HG03442 (cell line): Measurements from ENCODE around the gene ARID3A.

Source experiments
- ATAC-seq: cut with Tn5 transposase; IDR thresholded peaks from one replicate; pipeline ENCODE4 v1.9.1; 2021; ENCODE audit warnings: mild to moderate bottlenecking, moderate library complexity; ENCODE audit not compliant: unreplicated experiment

ARID3A gene

GRCh38 chr19:928471-929202, 2.8 kb downstream of the ARID3A start:
- no peak for ATAC-seq

DNA sequence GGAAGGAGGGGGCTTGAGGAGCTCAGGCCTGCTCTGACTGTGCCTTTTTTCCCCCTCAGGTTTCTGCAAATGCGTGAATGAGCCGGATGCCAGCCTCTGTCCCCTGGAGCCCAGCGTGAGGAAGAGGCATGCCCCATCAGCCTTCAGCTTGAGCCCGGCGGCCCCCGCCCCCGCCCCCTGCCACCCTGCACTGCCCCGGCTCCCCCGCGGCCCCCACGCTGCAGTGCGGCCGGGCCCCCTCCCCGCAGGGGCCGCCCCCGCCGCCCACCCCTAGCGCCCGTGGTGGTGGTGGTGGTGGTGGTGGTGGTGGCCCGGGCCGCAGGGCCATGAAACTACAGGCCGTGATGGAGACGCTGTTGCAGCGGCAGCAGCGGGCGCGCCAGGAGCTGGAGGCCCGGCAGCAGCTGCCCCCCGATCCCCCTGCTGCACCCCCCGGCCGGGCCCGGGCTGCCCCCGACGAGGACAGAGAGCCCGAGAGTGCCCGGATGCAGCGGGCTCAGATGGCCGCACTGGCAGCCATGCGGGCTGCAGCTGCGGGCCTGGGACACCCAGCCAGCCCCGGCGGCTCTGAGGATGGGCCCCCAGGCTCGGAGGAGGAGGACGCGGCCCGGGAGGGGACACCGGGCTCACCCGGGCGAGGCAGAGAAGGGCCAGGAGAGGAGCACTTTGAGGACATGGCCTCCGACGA, 3.5 kb downstream of the ARID3A start:
- no peak for ATAC-seq

DNA sequence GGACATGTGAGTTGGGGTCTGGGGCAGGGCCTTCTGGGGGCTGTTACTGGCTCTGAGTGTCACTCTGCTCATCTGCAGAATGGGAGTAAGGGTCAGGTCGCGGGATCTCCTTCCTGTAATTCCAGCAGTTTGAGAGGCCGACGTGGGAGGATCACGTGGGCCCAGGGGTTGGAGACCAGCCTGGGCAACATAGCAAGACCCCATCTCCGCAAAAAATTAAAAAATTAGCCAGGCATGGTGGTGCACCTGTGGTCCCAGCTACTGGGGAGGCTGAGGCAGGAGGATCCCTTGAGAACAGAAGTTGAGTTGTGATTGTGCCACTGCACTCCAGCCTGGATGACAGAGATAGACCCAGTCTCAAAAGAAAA, 4.0 kb downstream of the ARID3A start:
- ATAC-seq, result no peak

DNA sequence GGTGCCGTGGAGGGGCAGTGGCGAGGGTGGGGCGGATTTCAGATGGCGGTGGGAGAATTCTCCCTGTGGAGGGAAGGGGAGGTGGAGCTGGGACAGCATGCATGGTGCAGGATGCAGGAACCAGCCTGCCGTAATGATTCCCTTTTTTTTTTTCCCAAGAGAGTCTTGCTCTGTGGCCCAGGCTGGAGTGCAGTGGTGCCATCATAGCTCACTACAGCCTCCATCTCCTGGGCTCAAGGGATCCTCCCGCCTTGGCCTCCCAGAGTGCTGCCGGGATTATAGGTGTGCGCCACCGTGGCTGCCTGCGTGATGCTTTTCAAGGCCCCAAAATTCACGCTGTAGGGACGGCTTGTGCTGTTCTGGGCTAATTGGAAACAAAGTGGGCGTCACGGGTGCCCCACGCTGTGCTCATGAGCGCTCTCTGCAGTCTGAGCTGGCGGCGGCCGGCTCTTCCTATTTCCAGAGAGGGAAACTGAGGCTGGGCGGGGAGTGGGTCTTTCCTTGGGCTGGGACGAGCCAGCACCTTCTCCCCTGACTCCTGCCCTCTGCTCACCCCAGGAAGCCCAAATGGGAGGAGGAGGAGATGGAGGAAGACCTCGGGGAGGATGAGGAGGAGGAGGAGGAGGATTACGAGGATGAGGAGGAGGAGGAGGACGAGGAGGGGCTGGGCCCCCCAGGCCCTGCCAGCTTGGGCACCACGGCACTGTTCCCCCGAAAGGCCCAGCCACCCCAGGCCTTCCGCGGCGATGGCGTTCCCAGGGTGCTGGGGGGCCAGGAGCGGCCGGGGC, 6.2 kb downstream of the ARID3A start:
- ATAC-seq, result no peak

DNA sequence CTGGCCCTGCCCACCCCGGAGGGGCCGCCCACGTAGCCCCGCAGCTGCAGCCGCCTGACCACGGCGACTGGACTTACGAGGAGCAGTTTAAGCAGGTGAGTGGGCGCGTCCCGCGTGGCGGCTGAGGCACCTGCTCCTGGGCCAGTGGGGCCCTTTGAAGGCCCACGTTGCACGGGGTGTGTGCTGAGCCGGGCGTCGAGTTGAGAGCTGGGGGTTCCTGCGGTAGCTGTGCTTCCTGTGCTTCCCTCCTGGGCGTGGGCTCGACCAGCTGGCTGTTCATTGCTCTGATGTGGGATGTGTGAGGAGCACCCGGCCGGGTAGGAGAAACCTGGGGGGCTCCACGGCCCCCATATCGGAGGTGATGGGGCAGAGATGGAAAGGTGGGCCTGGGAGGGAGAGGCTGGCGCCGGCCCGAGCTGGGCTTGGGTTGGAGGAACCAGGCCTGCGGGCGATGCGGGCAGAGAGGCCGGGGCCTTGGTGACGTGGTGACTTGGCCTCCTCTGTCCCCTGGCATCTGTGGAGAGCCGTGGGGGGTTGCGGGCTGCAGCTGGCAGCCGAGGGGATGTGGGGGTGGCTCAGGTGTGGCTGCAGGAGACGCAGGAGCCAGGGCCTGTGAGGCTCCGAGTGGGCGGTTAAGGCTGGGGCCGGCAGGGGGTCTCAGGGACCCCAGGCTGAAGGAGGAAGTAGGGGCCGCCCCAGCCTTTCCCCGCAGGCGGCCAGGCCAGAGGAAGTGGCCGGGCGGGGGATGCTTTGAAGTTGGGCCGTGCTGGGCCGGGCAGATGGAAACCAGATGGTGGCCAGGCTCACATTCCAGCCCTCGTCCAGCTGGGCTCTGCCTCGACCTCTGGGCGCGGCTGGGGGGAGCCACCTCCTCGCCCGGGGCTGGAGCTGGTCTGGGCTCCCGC, 7.1 kb downstream of the ARID3A start:
- no peak for ATAC-seq

GRCh38 chr19:933553-933882, 7.7 kb downstream of the ARID3A start:
- ATAC-seq, result no peak

DNA sequence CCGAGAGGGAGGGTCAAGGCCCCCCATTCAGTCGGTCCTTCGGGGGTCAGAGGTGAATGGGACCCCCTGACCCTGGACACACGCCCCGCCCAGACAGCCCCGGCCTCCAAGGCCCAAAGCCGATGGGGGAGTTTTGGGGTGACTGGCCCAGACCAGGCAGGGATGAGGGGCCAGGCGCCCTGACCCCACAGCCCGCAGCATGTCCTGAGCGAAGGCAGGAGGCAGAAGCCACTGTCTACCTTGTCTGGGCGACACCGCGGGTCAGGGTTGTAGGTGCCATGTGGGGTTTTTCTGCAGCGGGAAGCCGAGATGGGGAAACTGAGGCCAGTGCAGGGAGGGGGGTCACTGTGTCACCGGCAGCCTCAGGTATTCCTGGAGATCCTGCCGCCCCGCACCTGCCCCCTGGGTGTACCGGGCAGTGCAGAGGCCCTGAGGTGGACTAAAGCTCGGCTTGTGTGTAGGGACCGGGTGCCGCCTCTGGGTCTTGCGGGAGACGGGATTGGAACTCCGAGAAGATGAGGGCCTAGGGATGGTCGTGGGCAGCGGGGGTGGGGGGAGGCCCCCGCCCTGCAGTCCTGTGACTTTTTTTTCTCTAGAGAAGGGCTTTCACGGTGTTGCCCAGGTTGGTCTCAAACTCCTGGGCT, 8.5 kb downstream of the ARID3A start:
- no peak for ATAC-seq

- no peak for ATAC-seq
These were observed 9.1 kb downstream of the ARID3A start for GRCh38 chr19:934865-935479.

DNA sequence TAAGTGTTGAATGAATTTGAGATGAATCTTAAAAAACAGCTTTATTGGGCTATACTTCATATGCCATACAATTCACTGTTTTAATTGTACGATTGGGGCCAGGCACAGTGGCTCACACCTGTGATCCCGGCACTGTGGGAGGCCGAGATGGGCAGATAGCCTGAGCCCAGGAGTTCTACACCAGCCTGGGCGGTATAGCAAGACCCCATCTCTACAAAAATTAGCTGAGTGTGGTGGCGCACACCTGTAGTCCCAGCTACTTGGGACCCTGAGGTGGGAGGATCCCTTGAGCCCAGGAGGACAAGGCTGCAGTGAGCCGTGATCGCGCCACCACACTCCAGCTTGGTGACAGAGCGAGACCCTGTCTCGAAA, 10.3 kb downstream of the ARID3A start:
- no peak for ATAC-seq

GRCh38 chr19:937259-937694, 11.4 kb downstream of the ARID3A start:
- no peak for ATAC-seq

GRCh38 chr19:938233-938923, 12.5 kb downstream of the ARID3A start:
- ATAC-seq, result no peak

- no peak for ATAC-seq
These were observed 13.6 kb downstream of the ARID3A start for GRCh38 chr19:939439-939838.

DNA sequence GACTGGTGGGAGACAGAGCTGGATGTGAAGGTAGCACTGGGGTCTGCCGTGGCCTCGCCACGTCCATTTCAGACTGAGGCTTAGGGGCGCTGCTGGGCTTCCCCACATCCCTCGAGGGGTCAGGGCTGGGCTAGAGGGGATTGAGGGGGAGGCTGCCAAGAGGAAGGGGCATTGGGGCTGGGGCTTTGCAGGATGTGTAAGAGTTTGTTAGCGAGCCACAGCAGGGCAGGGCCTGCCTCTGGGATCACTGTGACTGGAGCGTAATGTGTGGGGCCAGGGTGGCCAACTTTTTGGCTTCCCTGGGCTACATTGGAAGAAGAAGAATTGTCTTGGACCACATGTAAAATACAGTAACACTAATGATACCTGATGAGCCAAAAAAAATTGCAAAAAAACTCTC, 14.1 kb downstream of the ARID3A start:
- ATAC-seq, result no peak

GRCh38 chr19:940591-941291, 14.9 kb downstream of the ARID3A start:
- peak; percentile 51 for ATAC-seq

- ATAC-seq, result no peak
These were observed 15.7 kb downstream of the ARID3A start for GRCh38 chr19:941292-942132.

DNA sequence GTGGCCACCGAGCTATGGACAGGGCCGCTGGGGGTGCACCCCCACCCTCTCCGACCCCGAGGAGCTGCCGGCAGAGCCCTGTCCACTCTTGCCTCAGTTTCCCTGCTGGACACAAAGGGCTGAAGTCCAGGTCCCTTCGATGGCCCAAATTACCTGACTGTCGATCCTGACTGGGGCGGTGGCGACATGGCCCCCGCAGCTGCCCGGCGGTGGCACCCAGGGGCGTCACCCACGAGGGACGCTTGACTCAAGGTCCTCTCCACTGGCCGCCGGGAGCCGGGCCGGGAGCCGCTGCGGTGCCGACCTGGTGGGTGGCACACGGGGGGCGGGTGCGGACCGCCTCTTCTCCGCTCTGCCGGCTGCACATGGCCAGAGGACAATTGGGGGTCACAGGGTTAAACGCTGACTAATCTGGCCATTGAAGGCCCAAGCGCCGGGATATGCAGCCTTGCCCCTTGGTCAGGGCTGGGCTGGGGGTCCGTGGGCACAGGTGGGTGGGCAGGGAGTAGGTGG, 16.4 kb downstream of the ARID3A start:
- ATAC-seq, result no peak

DNA sequence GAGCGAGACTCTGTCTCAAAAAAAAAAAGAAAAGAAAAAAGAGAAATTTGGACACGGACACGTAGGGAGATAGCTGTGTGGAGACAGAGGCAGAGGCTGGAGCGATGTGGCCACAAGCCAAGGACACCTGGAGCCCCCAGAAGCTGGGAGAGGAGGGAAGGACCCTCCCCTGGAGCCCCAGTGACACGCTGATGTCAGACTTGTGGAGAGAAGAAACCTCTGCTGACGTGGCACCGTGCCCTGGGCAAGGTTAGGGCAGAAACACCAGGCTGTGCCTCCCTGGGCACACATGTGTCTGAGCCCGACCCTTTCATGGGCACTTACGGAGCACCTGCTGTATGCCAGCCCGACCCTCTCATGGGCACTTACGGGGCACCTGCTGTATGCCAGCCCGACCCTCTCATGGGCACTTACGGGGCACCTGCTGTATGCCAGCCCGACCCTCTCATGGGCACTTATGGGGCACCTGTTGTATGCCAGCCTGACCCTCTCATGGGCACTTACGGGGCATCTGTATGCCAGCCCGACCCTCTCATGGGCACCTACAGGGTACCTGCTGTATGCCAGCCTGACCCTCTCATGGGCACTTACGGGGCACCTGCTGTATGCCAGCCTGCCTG, 17.8 kb downstream of the ARID3A start:
- no peak for ATAC-seq
